HepG2 (cell line): Measurements from ENCODE around the gene ACSS3.

Source experiments
- CTCF ChIP-seq: sonication (generic); formaldehyde crosslinking; IDR thresholded peaks from 2 replicates; pipeline ENCODE4 v1.5.0; 2020; ENCODE audit warnings: mild to moderate bottlenecking, missing genetic modification reagents, moderate library complexity
- ELF4 ChIP-seq: sonication (generic); formaldehyde crosslinking; IDR thresholded peaks from 2 replicates; pipeline ENCODE4 v1.5.0; 2020; ENCODE audit warnings: missing genetic modification reagents, mild to moderate bottlenecking, moderate library complexity, borderline replicate concordance
- EZH2 ChIP-seq: conservative IDR thresholded peaks from 2 replicates; pipeline ENCODE4 v1.6.1; 2012; ENCODE audit warnings: mild to moderate bottlenecking, low read depth, low read length, moderate library complexity
- GTF2F1 ChIP-seq: fragments of 150-350 bp; IDR thresholded peaks from 2 replicates; pipeline ENCODE4 v1.6.1; 2014; ENCODE audit warnings: low read length
- NFE2 ChIP-seq: sonication (generic); formaldehyde crosslinking; IDR thresholded peaks from 2 replicates; pipeline ENCODE4 v1.4.0; 2020; ENCODE audit warnings: missing genetic modification reagents
- REST ChIP-seq, 2 experiments: IDR thresholded peaks; 2 replicates each; pipeline ENCODE4 v1.6.1; 2011 to 2012; ENCODE audit warnings: low read length in 2 of 2, borderline replicate concordance in 1 of 2, low read depth in 1 of 2, mild to moderate bottlenecking in 1 of 2, moderate library complexity in 1 of 2
- SP1 ChIP-seq, 2 experiments: fragments of 450-650 bp in 1 of 2; sonication (generic) in 1 of 2; formaldehyde crosslinking in 1 of 2; IDR thresholded peaks; 2 replicates each; pipeline versions ENCODE4 v1.4.0 to v1.6.1; 2016 to 2020; ENCODE audit warnings: missing genetic modification reagents in 1 of 2
- TBP ChIP-seq: sonication (generic); formaldehyde crosslinking; IDR thresholded peaks from 2 replicates; pipeline ENCODE4 v1.5.0; 2020; ENCODE audit warnings: missing genetic modification reagents
- TCF7L2 ChIP-seq: IDR thresholded peaks from 2 replicates; pipeline ENCODE4 v1.6.1; 2011; ENCODE audit warnings: mild to moderate bottlenecking, low read depth, low read length, moderate library complexity
- ZBTB21 ChIP-seq: sonication (generic); formaldehyde crosslinking; IDR thresholded peaks from 2 replicates; pipeline ENCODE4 v1.4.0; 2020; ENCODE audit warnings: missing genetic modification reagents
- ZIK1 ChIP-seq: sonication (generic); formaldehyde crosslinking; IDR thresholded peaks from 2 replicates; pipeline ENCODE4 v1.5.0; 2020; ENCODE audit warnings: mild to moderate bottlenecking, low read depth, missing genetic modification reagents, borderline replicate concordance
- ZNF670 ChIP-seq: sonication (generic); formaldehyde crosslinking; IDR thresholded peaks from 2 replicates; pipeline ENCODE4 v1.8.0; 2022; ENCODE audit warnings: mild to moderate bottlenecking, missing genetic modification reagents, borderline replicate concordance
- ZNF792 ChIP-seq: IDR thresholded peaks from 2 replicates; pipeline ENCODE4 v1.6.1; 2016
- TF ChIP-seq, protein P1 (sequence below): IDR thresholded peaks from 2 replicates; pipeline ENCODE4 v1.6.1; 2012; ENCODE audit warnings: inconsistent platforms

DNA sequence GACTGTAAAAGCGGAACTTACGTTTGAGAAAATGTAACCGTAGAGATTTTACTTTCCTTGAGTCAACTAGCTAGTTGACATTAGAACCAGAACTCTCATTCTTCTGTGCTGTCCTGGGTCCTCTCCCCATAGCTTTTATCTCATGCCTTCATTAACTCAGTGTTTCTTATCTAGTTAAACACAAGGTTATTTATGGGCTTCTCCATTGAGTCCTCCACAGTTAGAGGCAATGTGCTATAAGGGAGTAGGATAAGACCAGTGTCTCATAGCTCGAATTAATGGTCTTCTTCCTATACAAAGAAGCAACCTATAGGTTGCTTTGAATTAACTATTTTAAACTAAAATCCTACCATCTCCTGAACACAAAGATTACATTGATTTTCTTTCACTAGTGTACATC, 129.8 kb downstream of the ACSS3 start:
- TF ChIP-seq ZIK1 (CRISPR knock-in tag): no peak
- no peak for TF ChIP-seq NFE2 (CRISPR knock-in tag)
- TF ChIP-seq CTCF (CRISPR knock-in tag): no peak
- no peak for TF ChIP-seq REST (IDR thresholded peaks at IDR 0.05; ENCODE audit: borderline replicate concordance in 1 of 2, low read depth in 1 of 2, low read length in 2 of 2)
- TF ChIP-seq ZNF792 (CRISPR knock-in tag): no peak
- TF ChIP-seq ELF4: no peak
- TF ChIP-seq EZH2: no peak
- TF ChIP-seq SP1 (IDR thresholded peaks at IDR 0.05): no peak
- no peak for TF ChIP-seq SP1 (CRISPR knock-in tag; IDR thresholded peaks at IDR 0.05)
- no peak for TF ChIP-seq TBP (CRISPR knock-in tag)
- TF ChIP-seq ZBTB21 (CRISPR knock-in tag): no peak
- TF ChIP-seq ZNF670: no peak
- TF ChIP-seq, protein P1, sequence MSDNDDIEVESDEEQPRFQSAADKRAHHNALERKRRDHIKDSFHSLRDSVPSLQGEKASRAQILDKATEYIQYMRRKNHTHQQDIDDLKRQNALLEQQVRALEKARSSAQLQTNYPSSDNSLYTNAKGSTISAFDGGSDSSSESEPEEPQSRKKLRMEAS: no peak
- no peak for TF ChIP-seq GTF2F1
- TF ChIP-seq TCF7L2: no peak
